ENCODE measurements around the gene GLUL.

Gene GLUL

DNA sequence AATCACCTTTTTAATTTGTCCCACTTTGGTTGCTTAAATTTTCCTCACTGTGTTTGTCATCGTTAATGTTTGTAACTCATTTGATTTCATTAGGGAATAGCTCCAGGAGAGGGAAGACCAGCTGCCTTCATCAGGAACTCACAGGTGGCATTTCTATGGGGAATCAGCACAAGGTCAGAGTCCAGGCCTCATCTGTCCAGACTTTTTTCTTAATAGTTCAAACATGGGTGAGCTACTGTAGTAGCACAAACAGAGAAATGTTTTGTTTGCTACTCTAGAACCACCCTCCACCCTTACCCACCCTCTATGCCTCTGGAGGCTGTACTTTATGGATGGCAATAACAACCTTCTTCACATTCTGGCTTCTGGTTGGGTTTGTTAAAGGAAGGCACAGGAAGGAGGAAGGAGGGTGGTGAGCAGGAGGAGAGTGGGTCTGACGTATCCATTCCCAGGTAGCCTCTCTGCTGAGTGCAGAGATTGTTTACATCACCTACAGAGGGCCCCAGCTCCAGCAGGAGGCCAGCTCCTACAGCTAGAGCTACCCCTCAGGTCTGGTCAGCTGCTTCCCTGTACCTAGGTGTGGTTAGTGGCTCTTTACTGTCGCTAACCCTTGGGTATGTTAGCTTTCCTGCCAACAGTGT lies 17.0 kb upstream of the GLUL start:
- no peak overlapping the region for H3K27ac ChIP-seq (ENCODE audit: low read depth, low read length)
- no peaks in the 10 kb centered on the region for H3K36me3 ChIP-seq (ENCODE audit: control insufficient read depth, insufficient read depth, low read length)
- H3K27me3 ChIP-seq (ENCODE audit: control insufficient read depth, insufficient read depth, low read length) = no peaks in the 10 kb centered on the region
- no peak overlapping the region for H3K4me3 ChIP-seq (ENCODE audit: low read length)
- no peak overlapping the region for H3K9ac ChIP-seq (ENCODE audit: low read length)
- H3K4me1 ChIP-seq (ENCODE audit: control insufficient read depth, insufficient read depth, low read length) = no peaks in the 10 kb centered on the region

DNA sequence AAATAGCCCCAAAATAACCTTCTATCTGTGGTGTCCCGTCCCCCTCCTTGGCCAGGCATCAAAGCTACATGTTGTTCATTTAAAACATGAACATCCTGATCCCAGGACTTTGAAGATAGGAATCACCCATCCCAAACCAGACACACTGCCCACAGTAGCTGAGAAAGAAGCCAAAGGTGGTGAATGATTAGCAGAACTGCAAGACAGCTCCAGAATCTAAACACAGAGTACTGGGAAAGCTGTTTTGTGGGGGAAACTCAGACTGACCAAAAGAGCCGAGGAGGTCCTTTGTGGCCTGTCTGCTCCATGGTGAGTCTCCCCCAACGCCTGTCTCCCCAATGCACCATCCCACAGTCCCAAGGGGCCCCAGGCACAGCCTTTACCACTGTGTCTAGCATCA lies 16.1 kb upstream of the GLUL start:
- H3K36me3 ChIP-seq (ENCODE audit: control insufficient read depth, insufficient read depth, low read length) = no peaks in the 10 kb centered on the region
- no peaks in the 10 kb centered on the region for H3K4me1 ChIP-seq (ENCODE audit: control insufficient read depth, insufficient read depth, low read length)
- H3K27me3 ChIP-seq (ENCODE audit: control insufficient read depth, insufficient read depth, low read length) = no peaks in the 10 kb centered on the region
- H3K27ac ChIP-seq (ENCODE audit: low read depth, low read length) = no peak overlapping the region
- no peak overlapping the region for H3K9ac ChIP-seq (ENCODE audit: low read length)
- H3K4me3 ChIP-seq (ENCODE audit: low read length) = no peak overlapping the region

DNA sequence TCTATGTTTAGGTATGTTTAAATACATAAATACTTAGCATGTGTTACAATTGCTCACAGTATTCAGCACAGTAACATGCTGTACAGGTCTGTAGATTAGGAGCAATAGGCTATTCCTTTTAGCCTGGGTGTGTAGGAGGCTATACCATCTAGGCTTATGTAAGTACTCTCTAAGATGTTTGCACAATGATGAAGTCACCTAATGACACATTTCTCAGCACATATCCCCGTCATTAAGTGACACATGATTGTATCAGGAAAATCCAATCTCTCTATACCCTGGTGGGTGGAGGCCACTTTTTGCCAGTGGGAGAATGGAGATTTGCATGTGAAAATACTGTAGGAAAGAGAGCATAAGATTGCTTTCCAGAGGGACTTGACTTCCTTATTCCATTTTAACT lies 14.4 kb upstream of the GLUL start:
- Histone ChIP-seq H3K36me3 (ENCODE audit: control insufficient read depth, insufficient read depth, low read length) (no peaks in the 10 kb centered on the region), H3K9ac (ENCODE audit: low read length) (no peak overlapping the region), H3K4me3 (ENCODE audit: low read length) (no peak overlapping the region), H3K4me1 (ENCODE audit: control insufficient read depth, insufficient read depth, low read length) (no peaks in the 10 kb centered on the region), H3K27me3 (ENCODE audit: control insufficient read depth, insufficient read depth, low read length) (no peaks in the 10 kb centered on the region), H3K27ac (ENCODE audit: low read depth, low read length) (no peak overlapping the region)

DNA sequence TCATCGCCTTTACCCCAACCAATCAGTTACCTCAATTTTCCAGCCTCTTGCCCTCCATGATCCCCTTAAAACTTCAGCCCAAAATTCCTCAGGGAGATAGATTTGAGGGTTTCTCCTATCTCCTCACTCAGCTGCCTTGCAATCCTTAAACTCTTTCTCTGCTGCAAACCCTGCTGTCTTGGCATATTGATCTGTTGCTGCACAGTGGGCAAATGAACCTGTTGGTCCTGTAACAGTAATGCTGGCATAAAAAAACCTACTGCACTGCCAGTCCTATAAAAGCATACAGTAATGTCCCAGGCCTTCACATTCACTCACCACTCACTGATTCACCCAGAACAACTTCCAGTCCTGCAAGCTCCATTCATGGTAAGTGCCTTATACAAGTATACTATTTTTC lies 14.0 kb upstream of the GLUL start:
- no peak overlapping the region for H3K27ac ChIP-seq (ENCODE audit: low read depth, low read length)
- no peaks in the 10 kb centered on the region for H3K36me3 ChIP-seq (ENCODE audit: control insufficient read depth, insufficient read depth, low read length)
- no peak overlapping the region for H3K4me3 ChIP-seq (ENCODE audit: low read length)
- H3K4me1 ChIP-seq (ENCODE audit: control insufficient read depth, insufficient read depth, low read length) = no peaks in the 10 kb centered on the region
- H3K9ac ChIP-seq (ENCODE audit: low read length) = no peak overlapping the region
- no peaks in the 10 kb centered on the region for H3K27me3 ChIP-seq (ENCODE audit: control insufficient read depth, insufficient read depth, low read length)

DNA sequence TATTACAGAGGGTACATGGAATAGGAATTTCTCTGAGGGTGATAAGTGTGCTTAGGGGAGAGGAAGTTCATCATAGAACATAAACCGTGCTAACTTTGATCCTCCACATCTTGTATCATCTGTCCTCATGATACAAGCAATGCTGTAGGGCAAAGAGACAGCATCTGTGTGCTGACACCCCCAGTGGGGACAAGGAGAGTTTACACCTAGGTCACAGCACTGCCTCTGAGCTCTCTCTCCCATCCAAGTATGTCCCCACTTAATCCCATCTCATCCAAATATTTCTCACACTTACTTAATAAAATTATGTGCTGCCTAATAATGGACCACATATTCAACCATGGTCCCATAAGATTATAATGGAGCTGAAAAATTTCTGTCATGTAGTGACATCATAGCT lies 13.2 kb upstream of the GLUL start:
- Histone ChIP-seq H3K27me3 (ENCODE audit: control insufficient read depth, insufficient read depth, low read length) (no peaks in the 10 kb centered on the region), H3K9ac (ENCODE audit: low read length) (no peak overlapping the region), H3K36me3 (ENCODE audit: control insufficient read depth, insufficient read depth, low read length) (no peaks in the 10 kb centered on the region), H3K27ac (ENCODE audit: low read depth, low read length) (no peak overlapping the region), H3K4me3 (ENCODE audit: low read length) (no peak overlapping the region), H3K4me1 (ENCODE audit: control insufficient read depth, insufficient read depth, low read length) (no peaks in the 10 kb centered on the region)

DNA sequence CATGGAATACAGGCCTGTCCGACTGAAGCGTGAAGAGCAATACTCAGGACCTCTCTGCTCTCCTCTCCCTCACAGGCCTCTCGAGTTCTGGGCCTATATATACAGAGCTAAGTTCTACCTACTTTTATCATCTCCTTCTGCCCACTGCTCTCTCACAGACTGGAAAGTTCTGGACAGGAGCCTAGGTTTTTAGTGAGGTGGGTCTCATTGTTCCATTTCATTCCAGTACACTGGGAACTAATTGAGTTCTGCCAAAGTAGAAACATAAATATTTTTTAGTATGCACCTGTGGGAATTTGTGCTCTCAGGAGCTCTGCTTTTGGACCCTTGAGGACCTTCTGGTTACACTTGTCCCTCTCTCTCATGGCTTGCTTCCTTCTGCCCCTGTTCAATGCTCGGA lies 9.0 kb upstream of the GLUL start, which contains the start of gene TEDDM1:
Gene TEDDM1 (minus strand): TSS at position 101 of the 400 bp plus-strand sequence. CDS start 182 bp downstream, outside the sequence.
- Histone ChIP-seq H3K36me3 (ENCODE audit: control insufficient read depth, insufficient read depth, low read length) (no peaks in the 10 kb centered on the region), H3K27ac (ENCODE audit: low read depth, low read length) (no peak within 1 kb of the TSS), H3K27me3 (ENCODE audit: control insufficient read depth, insufficient read depth, low read length) (no peaks in the 10 kb centered on the region), H3K4me1 (ENCODE audit: control insufficient read depth, insufficient read depth, low read length) (no peaks in the 10 kb centered on the region), H3K4me3 (ENCODE audit: low read length) (no peak within 1 kb of the TSS), H3K9ac (ENCODE audit: low read length) (no peak within 1 kb of the TSS)

DNA sequence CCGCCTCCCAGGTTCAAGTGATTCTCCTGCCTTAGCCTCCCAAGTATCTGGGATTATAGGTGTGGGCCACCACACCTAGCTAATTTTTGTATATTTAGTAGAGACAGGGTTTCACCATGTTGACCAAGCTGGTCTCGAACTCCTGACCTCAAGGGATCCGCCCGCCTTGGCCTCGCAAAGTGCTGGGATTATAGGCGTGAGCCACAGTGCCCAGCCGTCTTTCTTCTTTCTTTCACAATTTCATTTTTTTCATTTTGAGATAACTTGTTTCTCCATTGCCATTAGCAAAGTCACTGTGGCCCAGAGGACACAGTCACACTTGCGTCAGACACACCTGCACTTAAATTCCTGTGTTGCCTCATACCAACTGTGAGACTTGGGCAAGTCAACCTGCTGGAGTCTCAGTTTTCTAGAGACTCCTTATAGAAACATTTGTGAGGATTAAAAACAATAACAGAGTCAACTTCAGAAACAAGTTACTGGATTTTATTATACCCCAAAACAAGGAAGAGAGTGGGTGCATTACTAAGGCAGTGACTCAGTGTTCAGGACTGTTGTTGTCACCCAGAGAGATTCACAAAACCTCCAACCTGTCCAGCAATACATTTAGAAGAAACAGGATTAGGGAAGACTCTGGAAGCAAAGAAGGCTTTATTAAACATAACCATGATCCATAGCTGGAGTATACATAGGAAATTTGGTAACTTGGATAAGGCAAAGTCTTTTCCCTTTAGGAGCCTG lies 6.2 kb upstream of the GLUL start:
- Histone ChIP-seq H3K27me3 (ENCODE audit: control insufficient read depth, insufficient read depth, low read length) (no peaks in the 10 kb centered on the region), H3K9ac (ENCODE audit: low read length) (no peak overlapping the region), H3K4me3 (ENCODE audit: low read length) (no peak overlapping the region), H3K36me3 (ENCODE audit: control insufficient read depth, insufficient read depth, low read length) (no peaks in the 10 kb centered on the region), H3K4me1 (ENCODE audit: control insufficient read depth, insufficient read depth, low read length) (peaks cover 2% of the 10 kb centered on the region), H3K27ac (ENCODE audit: low read depth, low read length) (no peak overlapping the region)

DNA sequence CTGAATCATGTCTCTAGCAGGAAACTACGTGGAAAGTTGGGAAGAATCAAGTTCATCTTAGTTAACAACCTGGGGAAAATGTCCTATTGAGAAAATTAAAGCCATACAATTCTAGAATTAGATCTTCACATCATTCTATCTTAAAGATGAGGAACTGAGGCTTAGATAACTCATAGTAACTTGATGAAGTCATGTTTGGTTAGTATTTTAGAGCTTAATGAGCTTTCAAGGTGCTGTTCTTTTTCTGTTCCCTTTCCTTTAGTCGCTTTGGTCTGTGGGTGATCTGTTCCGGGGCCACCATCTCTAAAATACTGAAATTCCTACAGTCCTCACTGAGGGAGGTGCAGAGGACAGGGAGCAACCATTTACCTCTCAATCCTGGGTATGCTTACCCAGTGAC lies 4.3 kb upstream of the GLUL start:
- Histone ChIP-seq H3K4me3 (ENCODE audit: low read length) (no peak overlapping the region), H3K27me3 (ENCODE audit: control insufficient read depth, insufficient read depth, low read length) (no peaks in the 10 kb centered on the region), H3K36me3 (ENCODE audit: control insufficient read depth, insufficient read depth, low read length) (no peaks in the 10 kb centered on the region), H3K9ac (ENCODE audit: low read length) (no peak overlapping the region), H3K27ac (ENCODE audit: low read depth, low read length) (no peak overlapping the region), H3K4me1 (ENCODE audit: control insufficient read depth, insufficient read depth, low read length) (peaks cover 6% of the 10 kb centered on the region)

DNA sequence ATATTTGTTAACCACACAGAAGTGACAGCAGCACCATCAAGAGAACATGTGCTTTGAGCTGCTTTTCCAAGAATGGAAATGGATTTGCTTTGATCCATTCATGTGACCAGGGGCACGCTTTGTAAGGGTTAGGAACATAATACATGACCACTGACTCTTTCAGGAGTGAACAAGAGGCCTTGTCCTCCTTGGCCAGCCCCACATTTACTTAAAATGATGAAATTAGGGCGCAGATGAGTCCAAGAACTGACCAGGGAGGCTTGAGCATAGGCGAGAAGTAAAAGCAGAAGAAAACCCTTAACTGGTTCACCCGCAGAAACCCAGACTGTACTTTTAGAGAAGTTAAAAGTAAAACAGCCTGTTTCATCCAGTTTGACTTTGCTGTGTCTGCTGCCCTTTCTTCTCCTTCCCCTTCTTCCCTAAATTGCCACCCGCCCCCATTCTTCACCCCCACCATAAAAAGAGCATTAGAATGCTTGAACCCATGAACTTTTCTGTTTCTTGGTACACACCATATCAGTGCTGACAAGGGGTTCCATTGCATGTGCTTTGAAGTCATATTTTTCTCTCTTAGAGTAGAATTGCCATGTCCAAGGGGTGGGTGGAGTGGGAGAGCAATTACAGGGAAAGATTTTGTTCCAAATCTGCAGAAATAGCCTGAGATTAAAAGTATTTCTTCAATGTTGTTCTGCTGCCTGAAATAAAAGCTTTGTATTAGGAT lies 2.6 kb upstream of the GLUL start:
- H3K27ac ChIP-seq (ENCODE audit: low read depth, low read length) = no peak overlapping the region
- no peak overlapping the region for H3K9ac ChIP-seq (ENCODE audit: low read length)
- H3K36me3 ChIP-seq (ENCODE audit: control insufficient read depth, insufficient read depth, low read length) = no peaks in the 10 kb centered on the region
- H3K27me3 ChIP-seq (ENCODE audit: control insufficient read depth, insufficient read depth, low read length) = no peaks in the 10 kb centered on the region
- H3K4me3 ChIP-seq (ENCODE audit: low read length) = no peak overlapping the region
- H3K4me1 ChIP-seq (ENCODE audit: control insufficient read depth, insufficient read depth, low read length) = peaks cover 6% of the 10 kb centered on the region

DNA sequence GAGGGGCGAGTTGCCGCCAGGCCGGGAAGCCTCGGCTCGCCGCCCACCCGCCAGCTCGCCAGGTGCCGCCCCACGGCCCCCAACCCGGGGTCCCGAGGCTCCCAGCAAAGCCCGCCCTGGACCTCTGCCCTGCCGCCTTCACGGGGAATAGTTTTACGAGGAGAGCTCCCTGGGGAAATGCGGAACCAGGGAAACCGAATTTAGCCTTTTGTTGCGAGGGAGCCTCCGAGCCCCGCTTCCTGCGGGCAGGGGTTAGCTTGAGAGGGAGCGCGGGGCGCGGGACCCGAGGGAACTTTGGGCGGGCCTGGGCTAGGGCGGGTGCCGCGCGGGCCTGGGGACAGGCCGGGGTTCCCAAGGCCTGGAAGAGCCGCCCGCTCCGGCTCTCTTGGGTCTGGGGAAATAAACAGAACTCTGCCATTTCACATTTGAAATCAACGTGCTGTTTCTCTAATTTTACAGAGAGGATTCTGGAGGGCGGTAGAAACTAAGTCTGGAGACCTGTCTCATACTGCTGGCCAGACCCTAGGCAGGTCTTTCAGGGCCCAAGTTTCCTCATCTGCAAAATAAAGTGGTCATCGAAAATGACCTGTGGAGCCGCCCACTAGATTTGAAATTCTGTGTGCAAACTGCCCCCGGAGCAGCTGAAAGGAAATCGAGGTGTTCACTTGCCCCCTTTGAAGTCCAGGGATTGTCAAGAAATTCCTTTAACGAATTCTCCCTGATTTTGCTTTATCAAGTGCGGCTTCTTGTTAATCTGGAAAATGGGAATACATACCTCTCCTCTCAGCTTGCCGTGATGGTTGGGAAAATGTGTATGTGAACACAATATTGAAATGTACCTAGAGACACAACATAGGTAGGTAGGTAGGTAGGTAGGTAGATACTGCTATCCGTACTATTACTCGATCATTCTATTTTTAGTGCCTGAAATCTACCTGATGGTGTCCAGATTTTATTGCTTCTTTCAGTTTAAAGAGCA lies 749 bp upstream of the GLUL start:
- Histone ChIP-seq H3K4me3 (ENCODE audit: low read length) (peak overlapping the region; percentile 68), H3K36me3 (ENCODE audit: control insufficient read depth, insufficient read depth, low read length) (peaks cover 6% of the 10 kb centered on the region), H3K9ac (ENCODE audit: low read length) (peak overlapping the region; percentile 77), H3K27ac (ENCODE audit: low read depth, low read length) (peak overlapping the region; percentile 96), H3K4me1 (ENCODE audit: control insufficient read depth, insufficient read depth, low read length) (peaks cover 9% of the 10 kb centered on the region), H3K27me3 (ENCODE audit: control insufficient read depth, insufficient read depth, low read length) (no peaks in the 10 kb centered on the region)

DNA sequence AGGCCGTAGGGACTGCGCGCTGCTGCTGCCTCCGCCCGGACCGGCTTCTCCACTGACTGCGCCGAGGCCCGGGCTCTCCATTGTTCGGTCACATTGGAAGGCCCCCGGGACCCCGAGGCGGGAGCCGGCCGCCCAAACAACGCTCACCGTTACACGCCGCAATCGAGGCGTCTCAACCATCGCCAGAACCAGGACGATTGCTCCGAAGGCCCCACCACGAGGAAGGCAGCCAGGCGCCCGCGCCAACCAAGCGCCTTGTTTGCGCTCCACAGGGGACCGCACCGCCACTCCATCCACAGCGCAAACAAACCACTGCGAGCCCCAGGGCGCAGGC lies 595 bp downstream of the GLUL start:
- H3K27me3 ChIP-seq (ENCODE audit: control insufficient read depth, insufficient read depth, low read length) = no peaks in the 10 kb centered on the region
- H3K27ac ChIP-seq (ENCODE audit: low read depth, low read length) = peak overlapping the region; percentile 96
- H3K4me1 ChIP-seq (ENCODE audit: control insufficient read depth, insufficient read depth, low read length) = peaks cover 9% of the 10 kb centered on the region
- H3K4me3 ChIP-seq (ENCODE audit: low read length) = peak overlapping the region; percentile 72
- peaks cover 18% of the 10 kb centered on the region for H3K36me3 ChIP-seq (ENCODE audit: control insufficient read depth, insufficient read depth, low read length)
- peak overlapping the region; percentile 86 for H3K9ac ChIP-seq (ENCODE audit: low read length)

DNA sequence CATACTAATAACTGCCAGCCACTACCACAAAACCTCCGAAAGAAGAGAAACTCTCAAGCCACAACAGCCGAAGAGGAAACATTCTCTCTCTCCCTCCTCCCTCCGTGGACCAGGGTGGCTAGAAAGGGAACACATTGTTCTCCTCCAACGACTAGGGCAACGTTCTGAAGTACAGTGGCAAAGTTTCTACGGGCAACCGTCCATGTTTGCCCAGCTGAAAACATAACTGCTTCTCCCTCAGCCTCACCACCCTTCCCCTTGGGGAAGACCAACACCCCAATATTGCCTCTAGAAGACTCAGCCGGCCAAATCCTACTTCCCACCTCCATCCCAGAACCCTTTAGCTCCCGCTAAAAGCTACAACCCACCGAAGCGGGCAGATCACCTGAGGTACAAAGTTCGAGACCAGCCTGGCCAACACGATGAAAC lies 2.0 kb downstream of the GLUL start:
- peaks cover 24% of the 10 kb centered on the region for H3K36me3 ChIP-seq (ENCODE audit: control insufficient read depth, insufficient read depth, low read length)

More for the DNA sequence above, 2.0 kb downstream of the GLUL start:
- Histone ChIP-seq H3K27me3 (ENCODE audit: control insufficient read depth, insufficient read depth, low read length) (no peaks in the 10 kb centered on the region), H3K9ac (ENCODE audit: low read length) (peak overlapping the region; percentile 3), H3K4me1 (ENCODE audit: control insufficient read depth, insufficient read depth, low read length) (peaks cover 9% of the 10 kb centered on the region), H3K4me3 (ENCODE audit: low read length) (peak overlapping the region; percentile 72), H3K27ac (ENCODE audit: low read depth, low read length) (peak overlapping the region; percentile 96)
